Measurements from ENCODE around the gene COX8A.
A peak's percentile ranks its signal among the peaks of the same experiment; 100 is the strongest.
"Not testable (repeated sequence)": the region's sequence is repeated elsewhere in the genome, so short reads cannot be mapped to it uniquely, and the experiment has no call there.

Gene COX8A

GRCh38 chr11:63970902-63971301 is 3.5 kb upstream of the COX8A start:
- no peak for DNase-seq

- not testable (repeated sequence) for DNase-seq
Observed at GRCh38 chr11:63973912-63974258, 535 bp upstream of the COX8A start.

- DNase-seq: no peak
Observed at GRCh38 chr11:63978551-63979239, 4.3 kb downstream of the COX8A start.

GRCh38 chr11:63979426-63979825 is 5.0 kb downstream of the COX8A start:
- no peak for DNase-seq

GRCh38 chr11:63985812-63986155 is 11.4 kb downstream of the COX8A start:
- DNase-seq: peak; percentile 68

- DNase-seq: peak; percentile 85
Observed at GRCh38 chr11:63986156-63986931, 11.9 kb downstream of the COX8A start, which contains the start of gene OTUB1. Gene OTUB1 (plus strand): TSS chr11:63986438. CDS start chr11:63986457, 19 bp downstream.

- no peak for DNase-seq
Observed at GRCh38 chr11:63986932-63987513, 12.6 kb downstream of the COX8A start.

GRCh38 chr11:63991558-63991957 is 17.1 kb downstream of the COX8A start:
- no peak for DNase-seq

GRCh38 chr11:63993100-63993499 is 18.7 kb downstream of the COX8A start:
- no peak for DNase-seq

GRCh38 chr11:63993993-63994392 is 19.6 kb downstream of the COX8A start:
- DNase-seq: no peak

GRCh38 chr11:63996512-63996911 is 22.1 kb downstream of the COX8A start:
- DNase-seq: no peak

- DNase-seq: no peak
Observed at GRCh38 chr11:63997104-63997700, 22.8 kb downstream of the COX8A start.

- DNase-seq: no peak
Observed at GRCh38 chr11:63997801-63998337, 23.4 kb downstream of the COX8A start.

GRCh38 chr11:63998558-63999348 is 24.3 kb downstream of the COX8A start:
- DNase-seq: no peak

GRCh38 chr11:63999349-64000025 is 25.1 kb downstream of the COX8A start:
- DNase-seq: peak; percentile 64

- peak; percentile 77 for DNase-seq
Observed at GRCh38 chr11:64000026-64000739, 25.8 kb downstream of the COX8A start.

- no peak for DNase-seq
Observed at GRCh38 chr11:64000740-64001483, 26.5 kb downstream of the COX8A start.

GRCh38 chr11:64001484-64002420 is 27.3 kb downstream of the COX8A start:
- no peak for DNase-seq
